WI38 (cell line): ENCODE results near the gene PCDHGC5.

Experiments used
- H3K4me3 ChIP-seq: 2 replicates; pipeline ENCODE4 v1.5.1; 2011; ENCODE audit warnings: low read depth, mild to moderate bottlenecking, control low read depth, low read length
- CTCF ChIP-seq: IDR thresholded peaks from 2 replicates; pipeline ENCODE4 v1.5.1; 2012; ENCODE audit warnings: low read depth, mild to moderate bottlenecking, control low read depth, low read length

Gene PCDHGC5

GRCh38 chr5:141488591-141489561 lies at the start of gene PCDHGC5:
PCDHGC5 (plus strand) TSS chr5:141489081; CDS start chr5:141489241, 160 bp downstream.
- TF ChIP-seq CTCF, result no peak
- 0 out of 2 replicates have a peak within 1 kb of the TSS, but pooled peaks have one; percentile 17 for H3K4me3 ChIP-seq

- TF ChIP-seq CTCF, result no peak
- H3K4me3 ChIP-seq, result no peak overlapping the region
Measured at GRCh38 chr5:141439411-141440141, 49.3 kb upstream of the PCDHGC5 start.

- TF ChIP-seq CTCF, result no peak
- H3K4me3 ChIP-seq, result no peak overlapping the region
Measured at GRCh38 chr5:141440341-141440740, 48.5 kb upstream of the PCDHGC5 start.

- no peak overlapping the region for H3K4me3 ChIP-seq
- TF ChIP-seq CTCF, result no peak
Measured at GRCh38 chr5:141441571-141442170, 47.2 kb upstream of the PCDHGC5 start.

- H3K4me3 ChIP-seq, result no peak overlapping the region
- TF ChIP-seq CTCF, result no peak
Measured at GRCh38 chr5:141465351-141465750, 23.5 kb upstream of the PCDHGC5 start.

GRCh38 chr5:141475625-141476131 lies 13.2 kb upstream of the PCDHGC5 start, which contains the start of gene PCDHGC3:
PCDHGC3 (plus strand) TSS chr5:141475966; CDS start chr5:141476117, 151 bp downstream.
- peak within 1 kb of the TSS; percentile 73 for H3K4me3 ChIP-seq
- peak; percentile 12; the same call in 1 of the 2 replicates for TF ChIP-seq CTCF
